NCI-H2107 treated with DMSO at 0.1 percent for 48 hours (cell line): ENCODE measurements around the gene PALD1.
A peak's percentile ranks its signal among the peaks of the same experiment; 100 is the strongest.
"Not testable (repeated sequence)": the region's sequence is repeated elsewhere in the genome, so short reads cannot be mapped to it uniquely, and the experiment has no call there.

Source experiments
- DNase-seq: peaks from one replicate; lab custom pipeline; 2025; ENCODE audit not compliant: unreplicated experiment; lab: John Stamatoyannopoulos, UW

PALD1 gene

DNA sequence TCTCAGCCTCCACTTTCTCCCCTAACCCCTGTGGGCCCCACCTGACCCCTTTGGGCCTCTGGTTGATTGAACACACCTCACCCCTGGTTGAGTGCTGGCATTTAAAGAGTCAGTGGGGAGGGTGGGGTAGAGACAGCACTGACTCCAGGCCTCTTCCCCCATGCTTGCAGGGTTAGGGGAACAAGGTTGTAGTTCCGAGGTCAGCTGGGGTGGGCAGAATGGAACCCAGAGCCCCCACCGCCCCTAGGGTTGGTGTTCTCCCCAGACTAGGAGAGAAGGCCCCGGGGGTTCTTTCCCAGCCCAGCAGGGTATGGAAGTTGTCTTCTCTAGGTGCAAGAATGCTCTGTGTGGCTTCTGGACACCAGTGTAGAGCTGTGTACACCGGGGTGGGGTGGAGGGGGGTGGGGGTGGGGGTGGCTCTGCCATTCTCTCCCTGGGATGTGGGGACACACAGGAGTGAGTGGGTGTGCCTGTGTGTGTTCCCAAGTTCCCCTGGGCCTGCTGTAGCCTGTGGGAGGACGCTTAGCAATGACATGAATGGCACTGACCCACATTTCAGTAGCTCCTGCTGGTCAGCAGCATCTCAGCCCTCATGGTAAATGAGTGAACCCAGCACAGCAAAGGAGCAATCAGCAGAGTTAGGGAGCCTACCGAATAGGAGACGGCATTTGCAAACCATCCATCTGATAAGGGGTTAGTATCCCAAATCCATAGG lies 90.4 kb downstream of the PALD1 start:
- DNase-seq, result no peak

DNA sequence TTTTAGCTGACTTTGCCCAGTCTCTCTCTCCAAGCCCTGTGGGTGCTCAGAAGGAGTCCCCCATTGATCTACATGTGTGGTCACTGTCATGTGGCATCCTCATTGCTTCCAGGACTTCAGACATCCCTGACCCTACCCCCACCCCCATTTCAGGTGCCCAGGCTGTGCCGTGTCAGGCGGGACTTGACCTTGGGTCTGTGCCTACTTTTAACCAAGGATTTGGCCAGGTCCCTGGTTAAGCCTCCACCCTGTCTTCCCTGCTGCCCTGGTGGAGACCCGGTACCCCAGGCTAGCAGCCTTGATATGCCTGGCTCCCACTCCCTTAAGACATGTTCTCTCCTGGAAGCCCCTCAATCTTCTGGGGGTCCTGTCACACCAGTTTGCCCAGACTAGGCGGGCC lies 92.7 kb downstream of the PALD1 start:
- DNase-seq, result no peak

DNA sequence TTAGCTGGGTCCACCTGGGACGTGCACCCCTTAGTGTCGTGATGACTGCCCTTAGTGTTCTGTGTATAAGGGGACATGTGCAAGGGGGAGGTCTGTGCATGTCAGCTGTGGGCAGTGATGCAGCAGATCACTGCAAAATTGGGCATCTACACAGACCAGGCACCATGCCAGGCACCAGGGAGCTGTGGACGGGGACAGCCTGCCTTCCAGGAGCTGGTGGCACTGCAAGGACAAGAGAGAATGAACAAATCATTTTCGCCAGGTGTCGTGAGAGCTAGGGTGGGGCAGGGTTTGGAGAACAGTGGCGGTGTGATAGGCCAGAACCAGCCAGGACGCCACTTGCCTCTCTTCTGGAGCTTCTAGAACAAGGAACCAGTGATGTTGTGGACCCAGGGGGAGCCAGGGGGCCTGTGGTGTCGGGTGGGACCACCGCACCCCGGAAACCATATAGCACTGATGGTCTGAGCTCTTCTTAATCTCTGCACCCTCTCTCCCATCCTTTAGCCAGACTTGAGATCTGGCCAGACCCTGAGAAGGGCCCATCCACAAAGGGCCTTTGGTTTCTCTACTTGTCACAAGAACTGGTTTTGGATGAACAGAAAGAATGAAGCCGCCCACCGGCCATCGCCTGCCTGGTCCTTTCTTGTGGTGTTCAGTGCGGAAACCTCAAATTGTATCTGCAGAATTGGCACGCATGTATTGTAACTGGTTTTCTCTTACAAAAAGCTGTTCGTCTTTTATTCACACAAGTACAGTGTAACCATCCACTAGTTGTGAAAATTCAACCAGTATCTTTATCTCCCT lies 93.3 kb downstream of the PALD1 start:
- DNase-seq, result no peak

DNA sequence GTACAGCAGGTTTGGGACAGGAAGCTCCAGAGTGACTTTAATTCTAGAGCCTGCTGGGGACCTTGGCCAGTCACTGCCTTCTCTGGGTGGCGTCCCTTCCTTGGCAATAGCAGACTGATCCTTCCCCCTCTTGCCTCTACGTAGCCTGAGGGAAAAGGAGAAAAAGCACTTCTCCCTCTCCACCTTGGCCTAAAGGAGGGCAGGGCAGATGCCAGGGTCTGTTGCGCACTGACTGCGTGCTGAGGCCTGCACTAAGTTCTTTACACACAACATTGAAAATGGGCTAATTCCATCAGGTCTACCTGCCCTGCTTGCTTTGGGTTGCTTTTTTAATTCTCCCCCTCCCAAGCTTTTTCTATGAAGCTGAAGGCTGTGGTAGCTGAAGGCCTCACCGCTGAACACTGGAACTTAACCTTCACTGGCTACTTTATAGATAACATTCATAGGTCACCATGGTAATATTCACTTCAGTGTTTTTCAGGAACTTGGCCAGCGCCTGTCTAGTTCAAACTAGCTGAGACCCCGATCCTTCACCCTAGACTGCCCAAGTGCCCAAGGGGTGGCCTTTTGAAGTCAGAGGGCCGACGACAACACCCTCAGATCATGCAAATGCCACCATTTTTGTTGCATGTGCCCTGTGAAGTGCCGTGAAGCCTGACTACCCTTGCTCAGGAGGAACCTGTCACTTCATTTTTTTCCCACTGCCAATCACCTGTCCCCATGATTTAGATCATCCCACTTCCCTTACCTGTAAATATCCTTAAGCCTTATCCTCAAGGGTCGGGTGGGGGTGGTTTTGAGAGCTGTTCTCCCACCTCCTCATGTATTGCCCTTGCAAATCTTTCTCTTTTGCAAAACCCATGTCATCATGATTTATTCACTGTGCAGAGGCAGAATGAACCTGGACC lies 95.3 kb downstream of the PALD1 start:
- DNase-seq, result no peak

DNA sequence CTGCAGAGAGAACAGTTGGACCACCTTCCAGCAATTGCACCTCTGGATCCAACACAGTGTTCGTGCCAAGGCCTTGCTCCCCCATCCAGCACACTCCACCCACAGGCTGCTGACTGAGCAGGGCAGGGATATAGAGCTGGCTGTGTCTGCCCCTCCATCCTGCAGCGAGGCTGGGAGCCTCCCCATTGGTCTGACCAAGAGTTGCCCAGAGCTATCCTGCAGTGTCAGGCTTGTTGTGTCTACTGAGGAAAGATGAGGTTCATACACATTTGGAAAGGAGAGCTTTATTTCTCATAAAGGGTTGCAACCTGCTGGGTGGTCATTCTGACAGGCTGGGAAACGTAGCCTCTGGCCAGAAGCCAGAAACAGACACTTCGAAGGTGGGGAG lies 96.9 kb downstream of the PALD1 start:
- no peak for DNase-seq

DNA sequence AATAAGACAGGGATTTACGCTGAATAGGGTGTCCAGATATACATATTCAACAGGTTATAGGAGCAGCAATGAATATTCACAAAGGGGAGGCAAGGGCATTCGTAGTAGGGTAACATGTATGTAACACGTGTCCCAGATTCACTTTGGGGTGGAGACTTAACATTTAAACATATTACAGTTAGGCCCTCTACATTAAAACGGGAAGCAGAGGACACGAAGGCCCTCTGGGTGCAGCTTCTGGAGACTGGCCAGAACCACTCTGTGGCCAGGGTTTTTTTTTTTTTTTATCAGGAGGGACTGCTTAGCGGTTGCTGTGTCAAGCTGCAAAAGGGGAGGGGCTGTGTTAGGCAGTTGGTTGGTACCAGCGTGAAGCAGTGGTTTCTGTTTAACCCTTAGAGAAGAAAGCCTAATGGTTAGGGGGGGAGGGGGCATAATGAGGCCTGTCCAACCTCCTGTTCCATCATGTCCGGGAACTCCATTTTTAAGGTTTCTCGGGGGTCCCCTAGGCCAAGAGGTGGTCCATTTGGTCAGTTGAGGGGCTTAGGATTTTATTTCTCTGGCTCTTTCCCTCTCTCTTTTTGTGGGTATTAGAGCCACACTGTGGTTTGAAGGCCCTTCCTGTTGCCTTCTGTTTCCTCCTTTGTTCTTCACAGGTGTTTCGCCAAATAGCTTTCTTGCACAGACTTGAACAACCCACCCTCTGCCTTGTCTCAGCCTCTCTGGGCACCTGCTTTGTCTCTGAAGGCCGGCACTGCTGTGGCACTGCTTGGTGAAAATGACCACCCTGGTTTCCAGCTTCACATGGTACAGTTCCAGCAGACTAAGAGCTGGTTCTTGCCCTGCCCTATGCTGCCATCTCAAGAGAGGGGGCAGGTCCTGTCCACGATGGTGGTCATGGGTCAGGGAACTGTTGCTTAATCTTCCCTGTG lies 97.6 kb downstream of the PALD1 start:
- peak; percentile 46 for DNase-seq

DNA sequence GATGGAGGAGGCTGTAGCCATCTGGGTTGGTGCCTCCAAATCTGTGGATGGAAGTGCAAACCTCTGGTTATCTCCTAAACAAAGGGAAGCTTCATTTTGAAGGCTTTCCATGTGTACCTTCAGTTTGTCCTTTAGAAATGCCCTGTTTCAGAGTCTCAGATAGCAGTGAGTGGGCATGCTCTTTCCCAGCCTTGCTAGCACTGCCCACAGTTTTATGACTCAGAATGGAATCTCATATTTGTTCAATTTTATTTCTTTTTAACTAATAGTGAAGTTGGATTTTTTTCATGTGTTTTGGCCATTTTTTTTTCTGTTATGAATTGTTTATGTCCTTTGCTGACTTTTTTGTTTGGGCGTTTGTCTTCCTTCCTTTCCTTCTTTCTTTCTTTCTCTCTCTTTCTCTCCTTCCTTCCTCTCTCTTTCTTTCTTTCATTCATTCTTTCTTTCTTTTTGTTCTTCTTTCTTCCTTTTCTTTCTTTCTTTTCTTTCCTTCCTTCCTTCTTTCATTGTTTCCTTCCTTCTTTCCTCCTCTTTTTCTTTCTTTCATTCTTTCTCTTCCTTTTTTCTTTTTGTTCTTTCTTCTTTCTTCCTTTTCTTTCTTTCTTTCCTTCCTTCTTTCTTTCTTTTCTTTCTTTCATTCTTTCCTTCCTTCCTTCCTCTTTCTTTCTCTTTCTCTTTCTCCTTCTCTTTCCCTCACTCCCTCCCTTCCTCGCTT lies 98.4 kb downstream of the PALD1 start:
- DNase-seq, result no peak

DNA sequence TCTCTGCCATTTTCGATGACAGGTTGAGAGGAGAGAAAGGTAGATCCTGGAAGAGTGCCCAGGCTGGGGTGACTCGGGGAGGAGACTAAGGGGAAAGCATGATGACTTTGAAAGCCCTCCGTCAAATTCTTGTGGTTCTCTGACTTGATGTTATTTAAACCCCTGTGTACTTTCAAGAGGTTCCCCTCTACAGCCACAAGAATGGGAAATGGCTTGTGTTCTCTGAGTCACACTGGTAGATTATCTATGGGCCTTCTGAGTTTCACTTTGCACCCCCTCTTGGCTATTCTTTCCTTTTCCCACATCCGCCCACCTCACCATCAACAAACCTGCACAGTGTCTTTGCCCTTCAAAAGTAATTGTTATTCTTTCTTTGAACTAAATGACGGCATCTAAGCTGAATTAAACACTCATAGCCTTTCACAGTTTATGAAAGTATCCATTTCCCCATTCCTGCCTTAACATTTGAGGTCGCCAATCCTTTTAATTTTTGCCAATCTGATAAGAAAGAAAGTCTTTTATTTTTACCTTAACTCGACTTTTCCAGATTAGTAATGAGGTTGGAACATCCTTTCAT lies 99.9 kb downstream of the PALD1 start:
- DNase-seq, result peak; percentile 86

DNA sequence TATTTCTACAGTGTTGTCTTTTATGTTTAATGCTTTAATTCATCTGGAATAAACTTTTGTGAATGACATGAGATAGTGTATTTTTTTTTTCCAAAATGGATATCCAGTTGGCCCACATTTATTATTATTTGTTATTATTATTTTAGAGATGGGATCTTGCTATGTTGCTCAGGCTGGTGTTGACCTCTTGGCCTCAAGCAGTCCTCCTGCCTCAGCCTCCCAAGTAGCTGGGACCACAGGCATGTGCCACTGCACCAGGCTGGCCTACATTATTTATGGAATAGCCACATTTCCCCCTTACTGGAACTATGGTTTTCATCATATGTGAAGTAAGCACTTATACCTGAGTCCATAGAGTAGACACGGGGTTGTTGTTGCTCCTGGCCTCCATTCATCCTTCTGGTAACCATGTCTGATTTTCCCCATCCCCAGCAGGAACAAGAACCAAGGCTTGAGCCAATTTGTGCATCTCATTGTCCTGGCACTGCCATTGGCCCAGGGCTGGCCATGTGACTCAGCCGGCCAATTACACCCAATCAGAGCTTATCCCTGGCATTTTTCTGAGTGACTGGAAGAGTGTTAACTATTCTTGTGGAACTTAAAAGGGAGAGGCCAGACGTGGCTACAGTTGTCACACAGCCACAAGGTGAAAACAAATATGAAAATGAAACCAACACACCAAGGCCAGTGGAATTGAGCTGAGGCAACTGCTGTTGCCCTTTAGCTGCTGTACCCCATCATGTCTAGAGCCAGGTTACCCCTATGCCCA lies 100.9 kb downstream of the PALD1 start:
- no peak for DNase-seq

DNA sequence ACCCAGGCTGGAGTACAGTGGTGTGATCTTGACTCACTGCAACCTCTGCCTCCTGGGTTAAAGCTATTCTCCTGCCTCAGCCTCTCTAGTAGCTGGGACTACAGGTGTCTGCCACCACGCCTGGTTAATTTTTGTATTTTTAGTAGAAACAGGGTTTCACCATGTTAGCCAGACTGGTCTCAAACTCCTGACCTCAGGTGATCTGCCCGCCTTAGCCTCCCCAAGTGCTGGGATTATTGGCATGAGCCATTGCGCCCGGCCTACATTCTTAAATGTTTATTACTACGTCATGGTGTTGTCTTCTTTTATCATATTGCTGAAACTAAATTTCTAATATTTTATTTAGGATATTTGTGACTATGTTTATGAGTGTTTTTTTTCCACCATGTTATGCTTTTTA lies 102.6 kb downstream of the PALD1 start:
- DNase-seq, result not testable (repeated sequence)

DNA sequence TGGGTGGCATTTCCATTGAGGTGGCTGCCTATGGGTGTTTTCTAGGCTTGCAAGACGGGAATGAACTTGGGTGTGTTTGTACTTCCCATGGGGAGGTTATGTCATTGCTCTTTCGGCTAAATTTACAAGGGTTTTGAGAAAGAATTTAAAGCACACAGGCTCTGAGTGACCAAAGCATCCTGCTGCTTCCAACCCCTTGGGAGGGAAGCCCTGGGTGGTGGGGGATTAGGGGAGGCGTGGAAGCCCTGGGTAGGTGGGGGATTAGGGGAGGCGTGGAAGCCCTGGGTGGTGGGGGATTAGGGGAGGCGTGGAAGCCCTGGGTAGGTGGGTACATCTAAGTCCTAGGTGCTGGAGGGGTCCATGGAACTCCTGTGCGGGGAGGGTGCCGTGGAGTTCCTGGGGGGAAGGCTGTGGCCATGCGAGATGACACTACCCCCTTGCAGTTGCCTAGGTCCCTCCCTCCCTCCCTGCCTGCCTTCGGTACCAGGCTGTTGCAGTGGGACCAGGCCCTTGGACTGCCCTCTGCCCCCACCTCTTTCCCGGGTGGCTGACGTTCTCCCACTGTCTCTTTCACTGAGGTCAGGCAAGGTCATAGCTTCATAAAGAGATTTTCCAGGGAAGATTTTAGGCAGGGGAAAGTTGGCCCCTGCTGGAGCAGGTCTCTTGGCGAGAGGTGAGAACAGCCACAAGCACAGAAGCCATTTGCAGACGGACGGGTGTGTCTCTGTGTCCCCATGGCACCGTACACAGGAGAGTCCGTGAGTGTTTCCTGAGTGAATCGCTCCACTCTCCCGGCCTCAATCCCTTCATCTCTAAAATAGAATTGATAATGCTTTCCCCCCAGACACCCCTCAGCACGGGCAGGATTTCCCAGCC lies 104.5 kb downstream of the PALD1 start:
- no peak for DNase-seq

DNA sequence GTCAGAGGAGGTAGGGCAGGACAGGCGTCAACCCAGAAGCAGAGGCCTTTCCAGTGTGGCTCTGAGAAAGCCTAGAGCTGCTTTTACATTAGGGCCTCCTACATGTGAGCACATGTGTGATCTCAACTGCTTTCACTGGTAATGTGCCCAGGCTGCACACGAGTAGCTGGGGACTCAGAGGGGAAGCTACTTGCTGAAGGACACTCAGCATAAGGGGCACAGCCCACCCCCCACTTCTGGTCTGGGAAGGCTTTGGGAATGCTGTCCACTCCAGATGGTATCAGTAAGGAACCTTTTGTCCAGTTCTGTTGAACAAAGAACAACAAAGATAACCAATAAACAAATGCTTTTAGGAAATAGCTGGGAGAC lies 105.1 kb downstream of the PALD1 start:
- DNase-seq, result no peak

DNA sequence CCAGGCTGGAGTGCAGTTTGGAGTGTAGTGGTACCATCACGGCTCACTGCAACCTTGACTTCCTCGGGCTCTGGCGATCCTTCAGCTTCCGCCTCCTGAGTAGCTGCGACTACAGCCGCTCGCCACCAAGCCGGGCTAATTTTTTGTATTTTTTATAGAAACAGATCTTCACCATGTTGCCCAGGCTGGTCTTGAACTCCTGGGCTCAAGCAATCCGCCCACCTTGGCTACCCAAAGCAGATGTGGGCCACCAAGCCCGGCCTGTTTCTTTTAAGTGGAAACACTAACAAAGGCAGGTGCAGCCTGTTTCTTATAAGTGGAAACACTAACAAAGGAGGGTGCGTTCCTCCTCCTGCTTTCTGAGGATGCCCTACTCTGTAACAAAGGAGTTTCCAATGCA lies 105.8 kb downstream of the PALD1 start:
- DNase-seq, result peak; percentile 14

DNA sequence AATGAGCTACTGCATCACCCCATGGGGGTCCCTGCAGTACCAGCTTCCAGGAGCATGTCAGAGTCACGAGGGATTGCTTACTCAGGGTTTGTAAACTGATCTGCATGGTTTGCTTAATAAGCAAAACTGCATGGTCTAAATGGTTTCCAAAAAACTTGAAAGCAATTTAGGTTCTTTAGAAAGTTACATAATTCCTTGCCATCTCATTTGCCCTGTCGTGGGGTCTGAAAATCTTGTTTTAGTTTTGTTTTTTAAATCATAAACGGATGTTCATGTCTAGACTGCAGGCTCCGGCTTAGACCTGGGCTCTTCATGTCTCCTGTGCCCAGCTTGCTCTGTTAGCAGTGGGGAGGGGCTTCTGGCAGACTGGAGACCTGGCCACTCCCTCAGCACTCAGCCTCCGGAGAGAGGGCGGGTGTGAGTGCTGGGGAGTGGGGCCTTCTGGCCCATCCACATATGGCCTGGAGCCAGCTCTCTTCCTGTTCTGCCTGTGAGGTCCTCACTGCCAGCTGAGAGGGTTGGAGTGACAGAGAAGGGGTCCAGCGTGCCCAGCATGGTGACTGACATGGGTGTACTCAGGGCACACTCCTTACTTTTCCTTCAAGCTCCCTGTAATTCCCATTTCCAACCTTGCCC lies 106.5 kb downstream of the PALD1 start:
- peak; percentile 72 for DNase-seq

DNA sequence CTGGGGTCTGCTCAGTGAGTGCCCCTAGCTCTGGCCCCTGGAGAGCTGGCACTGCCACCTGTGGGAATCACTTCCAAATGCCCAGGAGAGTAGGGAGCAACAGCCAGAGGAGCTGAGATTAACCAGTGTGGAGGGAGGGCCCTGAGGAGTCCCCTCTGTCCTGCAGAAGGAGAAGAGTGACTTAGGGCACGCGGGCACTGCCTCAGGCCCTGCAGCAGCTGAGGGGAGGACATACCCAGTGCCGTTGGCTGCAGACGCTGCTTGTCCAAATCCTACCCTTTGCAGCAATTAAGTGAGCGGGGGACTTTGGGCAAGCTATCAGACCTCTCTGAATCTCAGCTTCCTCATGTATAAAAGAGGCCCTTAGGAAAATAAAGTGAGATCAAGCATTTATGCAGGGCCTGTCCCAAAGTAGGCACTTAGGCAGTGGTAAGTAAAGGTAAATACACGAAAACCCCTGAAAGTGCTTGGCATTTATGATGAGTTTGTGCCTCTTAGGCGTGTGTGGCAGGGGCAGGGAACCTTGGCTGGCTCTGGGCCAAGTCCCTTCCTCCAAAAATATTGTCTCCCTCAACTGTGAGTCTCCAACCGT lies 107.1 kb downstream of the PALD1 start:
- DNase-seq, result no peak

DNA sequence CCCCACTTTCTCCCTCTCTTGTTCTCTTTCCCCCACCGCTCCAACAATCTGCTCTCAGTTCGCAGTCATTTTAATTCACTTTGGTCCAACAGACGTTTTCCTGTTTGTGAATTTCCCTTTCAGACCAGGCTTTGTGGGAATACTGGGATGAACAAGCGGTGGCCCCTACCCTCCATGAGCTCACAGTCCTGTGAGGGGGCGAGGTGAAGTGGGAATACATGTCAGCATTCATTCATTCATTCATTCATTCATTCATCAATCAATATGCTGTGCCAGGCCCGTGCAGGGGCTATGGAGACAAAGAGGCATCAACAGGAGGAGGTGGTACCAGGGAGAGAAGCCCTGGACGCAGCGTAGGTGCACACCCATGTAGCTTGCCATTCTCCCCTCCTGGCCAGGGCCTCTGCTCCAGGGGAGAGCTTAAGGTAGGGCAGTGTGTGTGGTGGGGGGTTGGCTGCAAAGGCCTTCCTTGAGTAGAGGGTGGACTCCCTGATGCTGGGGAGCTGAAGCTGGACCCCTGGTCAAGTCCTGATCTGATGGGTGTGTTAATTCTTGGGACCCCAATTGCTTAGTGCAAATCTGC lies 107.9 kb downstream of the PALD1 start:
- DNase-seq, result no peak
